Body of pancreas (tissue), 4 donors: ENCODE measurements around the gene RBM24. TPM values are rescaled to one million over a fixed set of nuclear protein-coding genes. Genes with fewer than 3 reads are reported as not detected.

Experiments
- ATAC-seq: fragments of 150-250 bp; one replicate; pipeline ENCODE4 v1.9.1; 2016
- DNase-seq, 4 donors: peaks; one replicate each; pipeline ENCODE4 v3.0.0-alpha.2; 2019
- H3K27ac ChIP-seq, 4 donors: fragments of 200-600 bp; sonication (generic); 1 replicate in 3 of 4; 2 replicates in 1 of 4; pipeline versions ENCODE4 v1.5.1 to v1.6.1; 2016 to 2019; ENCODE audit warnings: mild to moderate bottlenecking in 1 of 4, mixed read lengths in 1 of 4, moderate library complexity in 1 of 4
- H3K27me3 ChIP-seq, 2 donors: fragments of 200-600 bp; sonication (generic); one replicate each; pipeline ENCODE4 v1.6.0; 2016; ENCODE audit warnings: mild to moderate bottlenecking in 1 of 2
- H3K36me3 ChIP-seq, 2 donors: fragments of 200-600 bp; sonication (generic); replicated peaks in 1 of 2; 2 replicates each; pipeline ENCODE4 v1.5.1; 2016; ENCODE audit warnings: low read depth in 2 of 2; ENCODE audit not compliant: insufficient read depth in 1 of 2
- H3K4me1 ChIP-seq: fragments of 200-600 bp; sonication (generic); one replicate; pipeline ENCODE4 v1.6.0; 2016
- H3K4me3 ChIP-seq, 2 donors: fragments of 200-600 bp; sonication (generic); 1 replicate in 1 of 2; 2 replicates in 1 of 2; pipeline ENCODE4 v1.5.1; 2016 to 2019
- H3K9me3 ChIP-seq, 3 donors: fragments of 200-600 bp; sonication (generic); 1 replicate in 2 of 3; 2 replicates in 1 of 3; pipeline ENCODE4 v1.5.1; 2016
- CTCF ChIP-seq, 7 experiments: fragments of 450-650 bp in 4 of 7; fragments of 200-600 bp in 3 of 7; sonication (generic) in 3 of 7; IDR thresholded peaks; one replicate each; pipeline ENCODE4 v1.5.1; 2016 to 2019; ENCODE audit warnings: antibody characterized with exemption in 7 of 7
- POLR2A ChIP-seq, 3 donors: fragments of 450-650 bp; IDR thresholded peaks; one replicate each; pipeline ENCODE4 v1.6.1; 2016; ENCODE audit warnings: antibody characterized with exemption in 3 of 3, mild to moderate bottlenecking in 2 of 3
- WGBS, 2 donors: methylation state at CpG; one replicate each; pipeline ENCODE4 v1.1.5; 2017; 5-methylcytosine and 5-hydroxymethylcytosine counted together
- intact Hi-C: fragments of 100-400 bp; cut with DNase I; formaldehyde crosslinking; loops from one replicate; pipeline ENCODE4 v1.15.1; 2023
- total RNA-seq, 2 donors: library from RNA; depleted of rRNA; stranded (reverse); fragments of >200 nt; gene quantifications; one replicate each; pipeline ENCODE4 v1.1.0, GENCODE V29; 2016

Gene RBM24
- total RNA-seq, 2 donors from 2014 or later, result 2.3 TPM; not detected in 1

DNA sequence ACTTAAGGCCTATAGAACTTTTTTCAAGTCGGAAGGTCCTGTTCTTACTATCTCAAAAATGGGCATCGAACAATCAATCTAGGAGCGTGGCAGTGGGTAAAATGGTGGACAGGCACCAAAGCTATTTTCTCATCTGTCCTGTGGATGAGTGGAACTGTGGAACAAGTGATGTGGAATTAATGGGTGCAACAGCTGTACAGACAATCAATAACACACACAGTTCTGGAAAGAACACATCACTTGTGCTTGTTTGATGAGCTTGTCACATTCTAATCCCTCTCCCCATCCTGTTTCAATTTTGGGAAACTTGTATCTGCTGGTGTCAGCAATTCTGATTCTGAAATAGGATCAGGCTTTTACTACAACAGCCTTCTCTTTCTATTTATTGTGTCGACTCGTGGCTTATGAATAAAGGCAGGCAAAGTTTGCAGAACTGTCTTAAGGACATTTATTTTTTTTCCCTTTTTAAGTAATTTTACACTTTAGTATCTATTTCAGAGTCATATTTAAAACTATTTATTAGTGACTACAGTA is 11.5 kb downstream of the RBM24 start:
- H3K4me3 ChIP-seq, result no peak overlapping the region
- intact Hi-C loops, result no loop called here
- no peaks in the 10 kb centered on the region for H3K36me3 ChIP-seq
- no peaks in the 10 kb centered on the region for H3K27me3 ChIP-seq
- no peaks in the 10 kb centered on the region for H3K9me3 ChIP-seq
- DNase-seq (no peak), ATAC-seq (no peak)
- 87% methylated on average over 5 of the region's 5 CpGs for WGBS, 2 donors
- H3K27ac ChIP-seq, result no peak overlapping the region
- H3K4me1 ChIP-seq, result peaks cover 9% of the 10 kb centered on the region
- TF ChIP-seq CTCF (IDR thresholded peaks at IDR 0.05) (no peak), POLR2A (IDR thresholded peaks at IDR 0.05) (no peak)

GRCh38 chr6:17293395-17293794 is 12.2 kb downstream of the RBM24 start:
- Histone ChIP-seq H3K4me3 (no peak overlapping the region), H3K4me1 (peaks cover 9% of the 10 kb centered on the region), H3K36me3 (no peaks in the 10 kb centered on the region), H3K27me3 (no peaks in the 10 kb centered on the region), H3K27ac (no peak overlapping the region), H3K9me3 (no peaks in the 10 kb centered on the region)
- 73 to 74% methylated on average over 1 of the region's 1 CpG for WGBS, 2 donors
- no peak for DNase-seq
- TF ChIP-seq POLR2A (IDR thresholded peaks at IDR 0.05) (no peak), CTCF (IDR thresholded peaks at IDR 0.05) (no peak)
- no peak for ATAC-seq
- intact Hi-C loops, result no loop called here

DNA sequence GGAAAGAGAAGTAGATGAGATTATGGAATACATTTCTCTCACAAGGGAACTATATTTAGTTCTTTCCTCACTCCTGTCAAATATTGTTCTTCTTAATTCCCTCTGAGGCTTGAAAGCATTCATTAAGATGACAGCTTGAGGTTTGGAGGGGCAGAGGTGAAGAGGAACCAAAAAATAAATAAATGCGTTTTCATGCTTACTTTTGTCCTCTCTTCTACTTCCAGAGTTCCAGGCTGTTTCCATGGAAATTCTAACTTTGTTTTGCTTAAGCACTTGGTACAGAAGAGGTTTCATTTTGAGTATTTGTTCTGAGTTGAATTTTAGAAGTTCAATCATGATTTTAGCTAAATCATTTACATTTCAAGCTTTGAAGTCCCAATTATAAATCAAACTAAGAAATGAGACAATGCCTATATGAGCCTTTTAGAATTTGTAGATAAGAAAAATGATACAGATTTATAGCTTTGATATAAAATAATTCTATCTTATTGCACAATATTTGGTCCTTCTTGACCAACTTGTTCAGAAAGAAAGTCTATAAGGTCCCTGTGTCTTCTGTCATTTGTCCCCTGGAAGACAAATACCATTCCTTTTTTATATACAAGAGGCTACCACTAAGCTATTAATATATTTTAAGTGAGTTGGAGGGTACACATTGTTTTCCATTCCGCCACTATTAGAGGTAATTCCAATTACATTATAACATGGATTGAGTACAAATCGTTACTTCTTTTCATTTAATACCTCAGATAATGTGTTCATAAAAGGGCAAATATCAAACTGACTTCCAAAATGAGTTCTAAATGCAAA is 16.3 kb downstream of the RBM24 start:
- H3K27ac ChIP-seq, result no peak overlapping the region
- intact Hi-C loops, result no loop called here
- no peaks in the 10 kb centered on the region for H3K9me3 ChIP-seq
- DNase-seq (no peak), ATAC-seq (no peak)
- no peaks in the 10 kb centered on the region for H3K36me3 ChIP-seq
- no peak overlapping the region for H3K4me3 ChIP-seq
- no peaks in the 10 kb centered on the region for H3K4me1 ChIP-seq
- 59 to 65% methylated on average over 3 of the region's 3 CpGs for WGBS, 2 donors
- H3K27me3 ChIP-seq, result no peaks in the 10 kb centered on the region
- TF ChIP-seq POLR2A (IDR thresholded peaks at IDR 0.05) (no peak), CTCF (IDR thresholded peaks at IDR 0.05) (no peak)

DNA sequence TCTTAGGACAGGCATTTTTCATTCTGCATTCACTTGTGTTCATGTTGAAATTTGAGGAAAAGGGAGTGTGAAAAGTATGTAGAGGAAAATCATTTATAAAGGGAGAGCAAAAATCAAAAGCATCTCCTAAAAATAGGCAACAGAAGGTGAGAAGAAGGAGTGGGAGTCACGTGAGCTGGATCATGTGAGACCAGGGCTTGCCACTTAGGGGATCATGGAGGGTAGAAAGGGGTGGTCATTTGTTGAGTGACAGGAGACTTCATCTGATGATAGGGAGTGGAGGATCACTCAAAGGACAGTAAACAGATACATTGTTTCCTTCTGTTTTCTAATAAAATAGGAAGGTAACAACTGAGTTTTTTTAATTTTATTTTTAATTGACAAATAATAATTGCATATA is 17.1 kb downstream of the RBM24 start:
- DNase-seq (no peak), ATAC-seq (no peak)
- intact Hi-C loops, result no loop called here
- H3K27ac ChIP-seq, result no peak overlapping the region
- H3K9me3 ChIP-seq, result no peaks in the 10 kb centered on the region
- H3K4me1 ChIP-seq, result no peaks in the 10 kb centered on the region
- TF ChIP-seq CTCF (IDR thresholded peaks at IDR 0.05) (no peak), POLR2A (IDR thresholded peaks at IDR 0.05) (no peak)
- H3K27me3 ChIP-seq, result no peaks in the 10 kb centered on the region
- no peak overlapping the region for H3K4me3 ChIP-seq
- 62 to 69% methylated on average over 1 of the region's 1 CpG for WGBS, 2 donors
- H3K36me3 ChIP-seq, result no peaks in the 10 kb centered on the region

DNA sequence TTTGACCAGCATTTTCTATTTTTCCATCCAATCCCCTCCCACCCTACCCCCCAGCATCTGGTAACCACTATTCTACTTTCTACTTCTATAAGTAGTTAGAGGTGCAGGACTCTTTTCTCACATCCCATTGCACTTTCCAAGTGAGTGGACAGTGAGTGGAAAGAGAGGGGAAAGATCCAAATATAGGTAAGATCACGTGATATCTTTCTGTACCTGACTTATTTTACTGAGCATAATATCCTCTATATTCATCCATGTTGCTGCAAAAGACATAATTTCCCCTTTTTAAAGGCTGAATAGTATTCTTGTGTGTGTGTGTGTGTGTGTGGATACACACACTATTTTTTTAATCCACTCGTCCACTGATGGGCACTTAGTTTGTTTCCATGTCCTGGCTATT is 18.1 kb downstream of the RBM24 start:
- no peak overlapping the region for H3K4me3 ChIP-seq
- 68 to 76% methylated on average over 2 of the region's 2 CpGs for WGBS, 2 donors
- no peaks in the 10 kb centered on the region for H3K4me1 ChIP-seq
- TF ChIP-seq POLR2A (IDR thresholded peaks at IDR 0.05) (no peak), CTCF (IDR thresholded peaks at IDR 0.05) (no peak)
- intact Hi-C loops, result no loop called here
- H3K27me3 ChIP-seq, result no peaks in the 10 kb centered on the region
- no peak overlapping the region for H3K27ac ChIP-seq
- H3K9me3 ChIP-seq, result no peaks in the 10 kb centered on the region
- DNase-seq (no peak), ATAC-seq (no peak)
- no peaks in the 10 kb centered on the region for H3K36me3 ChIP-seq
